ENCODE measurements around the gene METTL9.
A peak's percentile ranks its signal among the peaks of the same experiment; 100 is the strongest.
"Not testable (repeated sequence)": the region's sequence is repeated elsewhere in the genome, so short reads cannot be mapped to it uniquely, and the experiment has no call there.

Gene METTL9

GRCh38 chr16:21599122-21600030, at the start of gene METTL9:
TSS of gene METTL9 (plus strand) at chr16:21599577. CDS start at chr16:21599734, 157 bp downstream.
- DNase-seq: peak; percentile 96

GRCh38 chr16:21549975-21550374, 49.4 kb upstream of the METTL9 start:
- not testable (repeated sequence) for DNase-seq

GRCh38 chr16:21550435-21550834, 48.9 kb upstream of the METTL9 start:
- not testable (repeated sequence) for DNase-seq

GRCh38 chr16:21551076-21551475, 48.3 kb upstream of the METTL9 start:
- not testable (repeated sequence) for DNase-seq

GRCh38 chr16:21551600-21551999, 47.8 kb upstream of the METTL9 start:
- DNase-seq: not testable (repeated sequence)

GRCh38 chr16:21553481-21554296, 45.7 kb upstream of the METTL9 start:
- DNase-seq: not testable (repeated sequence)

GRCh38 chr16:21554795-21555585, 44.4 kb upstream of the METTL9 start:
- DNase-seq: peak; percentile 91

GRCh38 chr16:21555621-21556020, 43.8 kb upstream of the METTL9 start:
- not testable (repeated sequence) for DNase-seq

GRCh38 chr16:21556026-21556595, 43.3 kb upstream of the METTL9 start:
- DNase-seq: not testable (repeated sequence)

- DNase-seq: not testable (repeated sequence)
Measured at GRCh38 chr16:21556651-21557241, 42.6 kb upstream of the METTL9 start.

GRCh38 chr16:21560462-21560861, 38.9 kb upstream of the METTL9 start:
- DNase-seq: no peak

GRCh38 chr16:21563676-21564075, 35.7 kb upstream of the METTL9 start:
- DNase-seq: no peak

GRCh38 chr16:21564367-21564766, 35.0 kb upstream of the METTL9 start:
- DNase-seq: not testable (repeated sequence)

GRCh38 chr16:21565507-21565860, 33.9 kb upstream of the METTL9 start:
- DNase-seq: no peak

GRCh38 chr16:21565861-21566669, 33.3 kb upstream of the METTL9 start:
- DNase-seq: no peak

GRCh38 chr16:21566891-21567414, 32.4 kb upstream of the METTL9 start:
- DNase-seq: no peak

- DNase-seq: not testable (repeated sequence)
Measured at GRCh38 chr16:21567496-21567895, 31.9 kb upstream of the METTL9 start.

GRCh38 chr16:21568502-21569189, 30.7 kb upstream of the METTL9 start:
- no peak for DNase-seq

GRCh38 chr16:21570676-21571017, 28.7 kb upstream of the METTL9 start:
- DNase-seq: no peak

- not testable (repeated sequence) for DNase-seq
Measured at GRCh38 chr16:21573506-21573905, 25.9 kb upstream of the METTL9 start.

Data from CD4-positive, alpha-beta T cell treated with Interleukin-10 for 1 hour (primary cell).